SK-N-SH treated with all-trans-retinoic acid at 6 μM for 48 hours (cell line): Measurements from ENCODE around the gene PDPR.

ENCODE experiments used
- ATAC-seq: fragments of 200-7000 bp; cut with Tn5 transposase; 3 replicates; pipeline ENCODE4 v1.9.1; 2020; ENCODE audit warnings: mild to moderate bottlenecking, moderate library complexity
- BACH2 ChIP-seq: fragments of 250-450 bp; sonication (Bioruptor Pico); IDR thresholded peaks from 2 replicates; pipeline ENCODE4 v1.9.0; 2021; ENCODE audit warnings: mild to moderate bottlenecking, borderline replicate concordance
- CSDC2 ChIP-seq: fragments of 250-450 bp; sonication (Bioruptor Pico); IDR thresholded peaks from 2 replicates; pipeline ENCODE4 v1.5.0; 2020; ENCODE audit warnings: mild to moderate bottlenecking, moderate library complexity
- GLIS3 ChIP-seq: fragments of 250-450 bp; sonication (Bioruptor Pico); IDR thresholded peaks from 2 replicates; pipeline ENCODE4 v1.5.0; 2020; ENCODE audit warnings: mild to moderate bottlenecking, moderate library complexity
- ISL1 ChIP-seq: fragments of 250-450 bp; sonication (Bioruptor Pico); IDR thresholded peaks from 2 replicates; pipeline ENCODE4 v2.1.2; 2022; ENCODE audit warnings: mild to moderate bottlenecking, moderate library complexity
- OSR1 ChIP-seq: fragments of 250-450 bp; sonication (Bioruptor Pico); IDR thresholded peaks from 2 replicates; pipeline ENCODE4 v1.8.0; 2022; ENCODE audit warnings: moderate library complexity, mild to moderate bottlenecking, inconsistent platforms
- PATZ1 ChIP-seq: fragments of 250-450 bp; sonication (Bioruptor Pico); IDR thresholded peaks from 2 replicates; pipeline ENCODE4 v1.8.0; 2020; ENCODE audit warnings: mild to moderate bottlenecking, moderate library complexity, borderline replicate concordance
- POU6F1 ChIP-seq: fragments of 250-450 bp; sonication (Bioruptor Pico); IDR thresholded peaks from 2 replicates; pipeline ENCODE4 v1.8.0; 2021; ENCODE audit warnings: low read depth, mild to moderate bottlenecking, moderate library complexity, borderline replicate concordance
- PPARA ChIP-seq: fragments of 250-450 bp; sonication (Bioruptor Pico); IDR thresholded peaks from 2 replicates; pipeline ENCODE4 v1.5.0; 2020; ENCODE audit warnings: mild to moderate bottlenecking, borderline replicate concordance
- SNAI2 ChIP-seq: fragments of 250-450 bp; sonication (Bioruptor Pico); IDR thresholded peaks from 2 replicates; pipeline ENCODE4 v1.5.0; 2020; ENCODE audit warnings: mild to moderate bottlenecking, moderate library complexity
- TCF4 ChIP-seq: fragments of 250-450 bp; sonication (Bioruptor Pico); IDR thresholded peaks from 2 replicates; pipeline ENCODE4 v1.8.0; 2021; ENCODE audit warnings: mild to moderate bottlenecking, moderate library complexity, borderline replicate concordance
- TOX ChIP-seq: fragments of 250-450 bp; sonication (Bioruptor Pico); IDR thresholded peaks from 2 replicates; pipeline ENCODE4 v1.8.0; 2021; ENCODE audit warnings: mild to moderate bottlenecking, moderate library complexity, borderline replicate concordance
- TSHZ2 ChIP-seq: fragments of 250-450 bp; sonication (Bioruptor Pico); IDR thresholded peaks from 2 replicates; pipeline ENCODE4 v1.5.0; 2020; ENCODE audit warnings: mild to moderate bottlenecking, moderate library complexity
- ZC3H10 ChIP-seq: fragments of 250-450 bp; sonication (Bioruptor Pico); IDR thresholded peaks from 2 replicates; pipeline ENCODE4 v1.5.1; 2021; ENCODE audit warnings: mild to moderate bottlenecking, moderate library complexity
- ZFP3 ChIP-seq: fragments of 250-450 bp; sonication (Bioruptor Pico); IDR thresholded peaks from 2 replicates; pipeline ENCODE4 v1.5.0; 2020; ENCODE audit warnings: mild to moderate bottlenecking, moderate library complexity
- ZFP30 ChIP-seq: fragments of 450-650 bp; formaldehyde crosslinking; IDR thresholded peaks from 2 replicates; pipeline ENCODE4 v1.5.0; 2022; ENCODE audit warnings: mild to moderate bottlenecking, moderate library complexity
- ZNF565 ChIP-seq: fragments of 450-650 bp; formaldehyde crosslinking; conservative IDR thresholded peaks from 2 replicates; pipeline ENCODE4 v1.5.0; 2020; ENCODE audit warnings: low read depth, mild to moderate bottlenecking, moderate library complexity
- ZNF8 ChIP-seq: fragments of 450-650 bp; formaldehyde crosslinking; IDR thresholded peaks from 2 replicates; pipeline ENCODE4 v1.5.0; 2020; ENCODE audit warnings: mild to moderate bottlenecking, moderate library complexity
- TF ChIP-seq, protein P1 (sequence below): fragments of 250-450 bp; sonication (Bioruptor Pico); IDR thresholded peaks from 2 replicates; pipeline ENCODE4 v1.5.1; 2021; ENCODE audit warnings: mild to moderate bottlenecking, moderate library complexity

Gene PDPR

GRCh38 chr16:70159355-70160348 is 45.5 kb downstream of the PDPR start:
- TF ChIP-seq TCF4 (CRISPR knock-in tag) (no peak), PATZ1 (no peak)
- TF ChIP-seq, all 23 proteins: peak for 0

DNA sequence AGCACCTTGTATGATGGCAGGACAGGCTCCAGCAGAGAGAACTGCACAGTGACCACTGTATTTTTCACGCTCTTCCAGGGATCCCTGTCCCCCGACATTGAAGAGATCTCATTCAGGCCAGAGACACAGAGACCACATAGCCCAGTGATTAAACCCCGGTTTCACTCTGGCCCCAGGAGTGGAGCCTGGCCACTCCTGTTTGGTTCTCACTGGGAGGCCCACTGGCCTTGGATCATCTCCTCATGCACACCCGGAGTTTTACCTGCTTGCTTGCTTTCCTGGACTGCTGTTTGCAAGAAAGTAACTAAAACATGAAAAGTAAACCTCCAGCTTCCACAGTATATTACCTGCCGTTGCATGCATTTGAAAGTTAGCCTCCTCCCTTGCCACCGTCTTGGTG is 46.3 kb downstream of the PDPR start:
- no peak for TF ChIP-seq PPARA
- no peak for TF ChIP-seq ZC3H10 (CRISPR knock-in tag)
- TF ChIP-seq ZFP3 (CRISPR knock-in tag): no peak
- TF ChIP-seq, protein P1, sequence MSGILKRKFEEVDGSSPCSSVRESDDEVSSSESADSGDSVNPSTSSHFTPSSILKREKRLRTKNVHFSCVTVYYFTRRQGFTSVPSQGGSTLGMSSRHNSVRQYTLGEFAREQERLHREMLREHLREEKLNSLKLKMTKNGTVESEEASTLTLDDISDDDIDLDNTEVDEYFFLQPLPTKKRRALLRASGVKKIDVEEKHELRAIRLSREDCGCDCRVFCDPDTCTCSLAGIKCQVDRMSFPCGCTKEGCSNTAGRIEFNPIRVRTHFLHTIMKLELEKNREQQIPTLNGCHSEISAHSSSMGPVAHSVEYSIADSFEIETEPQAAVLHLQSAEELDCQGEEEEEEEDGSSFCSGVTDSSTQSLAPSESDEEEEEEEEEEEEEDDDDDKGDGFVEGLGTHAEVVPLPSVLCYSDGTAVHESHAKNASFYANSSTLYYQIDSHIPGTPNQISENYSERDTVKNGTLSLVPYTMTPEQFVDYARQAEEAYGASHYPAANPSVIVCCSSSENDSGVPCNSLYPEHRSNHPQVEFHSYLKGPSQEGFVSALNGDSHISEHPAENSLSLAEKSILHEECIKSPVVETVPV (CRISPR knock-in tag): no peak
- TF ChIP-seq BACH2 (CRISPR knock-in tag): no peak
- TF ChIP-seq ZNF565 (CRISPR knock-in tag): no peak
- TF ChIP-seq ISL1: no peak
- TF ChIP-seq TOX (CRISPR knock-in tag): no peak
- no peak for TF ChIP-seq OSR1
- TF ChIP-seq CSDC2 (CRISPR knock-in tag): no peak
- TF ChIP-seq TCF4 (CRISPR knock-in tag): no peak
- no peak for ATAC-seq

More at GRCh38 chr16:70159355-70160348, 45.5 kb downstream of the PDPR start:
- peak; percentile 22; the same call in 2 of the 3 replicates for ATAC-seq

DNA sequence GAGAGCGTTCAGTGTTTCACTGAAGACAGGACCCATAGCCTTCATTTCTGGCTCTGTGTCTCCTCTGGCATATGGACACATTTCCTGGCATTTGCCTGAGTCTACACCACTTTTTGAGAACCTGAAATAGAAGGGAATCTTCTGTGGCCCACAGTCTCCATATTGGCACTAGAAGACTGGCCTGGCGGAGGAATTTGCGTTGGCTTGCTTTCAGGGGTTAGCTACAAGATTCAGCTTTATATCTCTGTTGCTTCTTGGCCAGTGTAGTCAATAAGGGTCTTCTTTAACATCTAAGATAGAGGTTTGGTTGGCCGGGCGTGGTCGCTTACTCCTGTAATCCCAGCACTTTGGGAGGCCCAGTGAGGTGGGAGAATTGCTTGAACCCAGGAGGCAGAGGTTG is 46.7 kb downstream of the PDPR start:
- no peak for ATAC-seq
- TF ChIP-seq CSDC2 (CRISPR knock-in tag) (no peak), PATZ1 (no peak), ZFP3 (CRISPR knock-in tag) (no peak), POU6F1 (no peak), TSHZ2 (CRISPR knock-in tag) (no peak), ZC3H10 (CRISPR knock-in tag) (no peak), TCF4 (CRISPR knock-in tag) (no peak), ZFP30 (CRISPR knock-in tag) (no peak), GLIS3 (CRISPR knock-in tag) (no peak), ZNF8 (CRISPR knock-in tag) (no peak), SNAI2 (CRISPR knock-in tag) (no peak)
- TF ChIP-seq, all 23 proteins: peak for 0
